ENCODE measurements around the gene PPP1R2.

GRCh38 chr3:195554458-195554857, 11.3 kb upstream of the PPP1R2 start:
- TF ChIP-seq EZH2 (IDR thresholded peaks at IDR 0.05; ENCODE audit: borderline replicate concordance, insufficient read depth, low read length, poor library complexity, severe bottlenecking) (no peak), RAD21 (conservative IDR thresholded peaks at IDR 0.05) (no peak), CTCF (IDR thresholded peaks at IDR 0.05; ENCODE audit: poor library complexity, severe bottlenecking) (no peak), POLR2AphosphoS5 (IDR thresholded peaks at IDR 0.05) (no peak)
